ENCODE measurements around the gene DLGAP1. TPM values are rescaled to one million over a fixed set of nuclear protein-coding genes. Genes with fewer than 3 reads are reported as not detected.

DLGAP1 gene
- total RNA-seq, 1 donor from 2014 or later, result 0.63 TPM

DNA sequence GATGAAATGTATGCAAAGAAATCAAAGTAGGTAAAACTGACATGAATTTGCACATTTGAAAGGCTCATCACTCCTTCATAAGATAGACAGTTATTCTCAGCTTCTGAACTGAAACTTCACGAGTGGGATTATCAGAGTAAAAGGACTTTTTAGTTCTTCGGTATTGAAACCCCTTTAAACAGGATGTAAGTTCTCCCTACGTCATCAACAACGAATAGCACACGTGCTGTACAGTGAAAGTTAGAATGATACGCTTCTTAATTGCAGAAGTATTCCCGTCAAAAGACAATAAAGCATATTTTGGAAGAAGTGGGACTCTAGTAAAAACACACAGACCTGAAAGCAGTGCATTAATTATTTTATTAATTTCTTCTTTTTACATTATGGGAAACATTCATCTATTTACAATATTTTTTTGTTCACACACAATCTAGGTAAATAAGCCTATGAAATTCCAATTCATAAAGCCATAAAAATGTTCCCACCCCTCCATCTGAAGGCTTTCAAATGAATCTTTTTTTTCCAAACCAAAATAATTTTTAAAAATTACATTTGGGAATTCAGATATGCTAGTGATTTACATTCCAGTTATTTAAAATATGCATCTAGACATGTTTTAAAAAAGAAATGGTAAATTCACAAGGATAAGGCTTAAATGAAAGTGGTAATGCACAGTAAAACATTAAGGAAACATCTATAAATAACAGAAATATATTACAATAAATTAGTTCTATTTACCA lies 959.2 kb downstream of the DLGAP1 start:
- no peak overlapping the region for H3K4me3 ChIP-seq (ENCODE audit: low read depth, low read length)
- DNase-seq (ENCODE audit: low read depth), result no peak
- TF ChIP-seq, protein P1, sequence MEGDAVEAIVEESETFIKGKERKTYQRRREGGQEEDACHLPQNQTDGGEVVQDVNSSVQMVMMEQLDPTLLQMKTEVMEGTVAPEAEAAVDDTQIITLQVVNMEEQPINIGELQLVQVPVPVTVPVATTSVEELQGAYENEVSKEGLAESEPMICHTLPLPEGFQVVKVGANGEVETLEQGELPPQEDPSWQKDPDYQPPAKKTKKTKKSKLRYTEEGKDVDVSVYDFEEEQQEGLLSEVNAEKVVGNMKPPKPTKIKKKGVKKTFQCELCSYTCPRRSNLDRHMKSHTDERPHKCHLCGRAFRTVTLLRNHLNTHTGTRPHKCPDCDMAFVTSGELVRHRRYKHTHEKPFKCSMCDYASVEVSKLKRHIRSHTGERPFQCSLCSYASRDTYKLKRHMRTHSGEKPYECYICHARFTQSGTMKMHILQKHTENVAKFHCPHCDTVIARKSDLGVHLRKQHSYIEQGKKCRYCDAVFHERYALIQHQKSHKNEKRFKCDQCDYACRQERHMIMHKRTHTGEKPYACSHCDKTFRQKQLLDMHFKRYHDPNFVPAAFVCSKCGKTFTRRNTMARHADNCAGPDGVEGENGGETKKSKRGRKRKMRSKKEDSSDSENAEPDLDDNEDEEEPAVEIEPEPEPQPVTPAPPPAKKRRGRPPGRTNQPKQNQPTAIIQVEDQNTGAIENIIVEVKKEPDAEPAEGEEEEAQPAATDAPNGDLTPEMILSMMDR (conservative IDR thresholded peaks at IDR 0.05; ENCODE audit: low read depth, low read length), result no peak

GRCh38 chr18:3494569-3494968 lies 960.5 kb downstream of the DLGAP1 start:
- TF ChIP-seq, protein P1 (conservative IDR thresholded peaks at IDR 0.05; ENCODE audit: low read depth, low read length), result no peak
- DNase-seq (ENCODE audit: low read depth), result no peak
- no peak overlapping the region for H3K4me3 ChIP-seq (ENCODE audit: low read depth, low read length)

DNA sequence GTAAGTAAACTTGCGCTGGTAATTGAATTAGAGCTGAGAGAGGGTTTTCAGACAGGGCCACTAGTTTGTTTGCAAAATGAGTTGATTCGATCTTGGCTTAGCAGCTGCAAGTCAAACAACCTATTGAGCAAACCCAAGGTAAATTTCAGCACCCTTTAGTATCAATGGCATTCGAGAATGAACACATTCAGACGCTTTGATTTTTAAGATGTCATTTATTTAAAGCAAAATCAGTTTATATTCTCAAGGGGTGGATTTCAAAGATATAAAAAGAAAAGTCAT lies 960.9 kb downstream of the DLGAP1 start:
- TF ChIP-seq, protein P1 (conservative IDR thresholded peaks at IDR 0.05; ENCODE audit: low read depth, low read length), result no peak
- H3K4me3 ChIP-seq (ENCODE audit: low read depth, low read length), result no peak overlapping the region
- no peak for DNase-seq (ENCODE audit: low read depth)

GRCh38 chr18:3493501-3494244 lies 961.4 kb downstream of the DLGAP1 start:
- TF ChIP-seq, protein P1 (conservative IDR thresholded peaks at IDR 0.05; ENCODE audit: low read depth, low read length), result no peak
- H3K4me3 ChIP-seq (ENCODE audit: low read depth, low read length), result no peak overlapping the region
- DNase-seq (ENCODE audit: low read depth), result no peak

- TF ChIP-seq, protein P1 (conservative IDR thresholded peaks at IDR 0.05; ENCODE audit: low read depth, low read length), result no peak
- H3K4me3 ChIP-seq (ENCODE audit: low read depth, low read length), result no peak overlapping the region
- no peak for DNase-seq (ENCODE audit: low read depth)
These were observed 962.4 kb downstream of the DLGAP1 start for GRCh38 chr18:3492721-3493120.

- no peak overlapping the region for H3K4me3 ChIP-seq (ENCODE audit: low read depth, low read length)
- no peak for DNase-seq (ENCODE audit: low read depth)
- TF ChIP-seq, protein P1 (conservative IDR thresholded peaks at IDR 0.05; ENCODE audit: low read depth, low read length), result no peak
These were observed 963.0 kb downstream of the DLGAP1 start for GRCh38 chr18:3491981-3492555.
